NCI-H128 (cell line): ENCODE results near the gene HRAS.

Experiments
- DNase-seq: peaks from one replicate; lab custom pipeline; 2025; ENCODE audit not compliant: unreplicated experiment; lab: John Stamatoyannopoulos, UW

HRAS gene

GRCh38 chr11:514606-515005 is 20.8 kb downstream of the HRAS start:
- no peak for DNase-seq

GRCh38 chr11:512761-513595 is 22.4 kb downstream of the HRAS start:
- no peak for DNase-seq

GRCh38 chr11:508956-509355 is 26.4 kb downstream of the HRAS start:
- no peak for DNase-seq

- no peak for DNase-seq
These were observed 27.5 kb downstream of the HRAS start for GRCh38 chr11:507727-508515.

GRCh38 chr11:506995-507726 is 28.2 kb downstream of the HRAS start, which contains the start of gene RNH1:
Gene RNH1 (minus strand): TSS chr11:507242. CDS start chr11:502162, 5,080 bp downstream.
- DNase-seq: peak; percentile 69

GRCh38 chr11:506238-506994 is 29.0 kb downstream of the HRAS start:
- DNase-seq: peak; percentile 92

- DNase-seq: no peak
These were observed 30.4 kb downstream of the HRAS start for GRCh38 chr11:504994-505344.

GRCh38 chr11:504053-504993 is 31.1 kb downstream of the HRAS start:
- no peak for DNase-seq

- no peak for DNase-seq
These were observed 32.0 kb downstream of the HRAS start for GRCh38 chr11:503179-503981.

- DNase-seq: no peak
These were observed 32.8 kb downstream of the HRAS start for GRCh38 chr11:502288-503178.

GRCh38 chr11:501683-502287 is 33.6 kb downstream of the HRAS start:
- no peak for DNase-seq

- no peak for DNase-seq
These were observed 34.2 kb downstream of the HRAS start for GRCh38 chr11:501001-501682.

- no peak for DNase-seq
These were observed 35.9 kb downstream of the HRAS start for GRCh38 chr11:499201-500076.

- DNase-seq: no peak
These were observed 36.8 kb downstream of the HRAS start for GRCh38 chr11:498297-499181.
